ENCODE measurements around the gene MMP15. TPM values are rescaled to one million over a fixed set of nuclear protein-coding genes. Genes with fewer than 3 reads are reported as not detected.

The MMP15 gene
- total RNA-seq, 1 donor from 2014 or later: 53.5 TPM

GRCh38 chr16:58030136-58030840 lies 4.7 kb downstream of the MMP15 start:
- intact Hi-C loops (cut with DNase I): loop anchor here (5.0 kb wide), 2 partner anchors 72 to 167 kb away; partner anchors contain the start of gene CSNK2A2
- no peak for DNase-seq (ENCODE audit: low spot score)

GRCh38 chr16:58031016-58031800 lies 5.7 kb downstream of the MMP15 start:
- no peak for DNase-seq (ENCODE audit: low spot score)
- intact Hi-C loops (cut with DNase I): loop anchor here (5.0 kb wide), 2 partner anchors 71 to 166 kb away; partner anchors contain the start of gene CSNK2A2

- intact Hi-C loops (cut with DNase I): loop anchor here (5.0 kb wide), 2 partner anchors 69 to 164 kb away; partner anchors contain the start of gene CSNK2A2
- DNase-seq (ENCODE audit: low spot score): peak; percentile 90
Observed at GRCh38 chr16:58032710-58033293, 7.2 kb downstream of the MMP15 start.

DNA sequence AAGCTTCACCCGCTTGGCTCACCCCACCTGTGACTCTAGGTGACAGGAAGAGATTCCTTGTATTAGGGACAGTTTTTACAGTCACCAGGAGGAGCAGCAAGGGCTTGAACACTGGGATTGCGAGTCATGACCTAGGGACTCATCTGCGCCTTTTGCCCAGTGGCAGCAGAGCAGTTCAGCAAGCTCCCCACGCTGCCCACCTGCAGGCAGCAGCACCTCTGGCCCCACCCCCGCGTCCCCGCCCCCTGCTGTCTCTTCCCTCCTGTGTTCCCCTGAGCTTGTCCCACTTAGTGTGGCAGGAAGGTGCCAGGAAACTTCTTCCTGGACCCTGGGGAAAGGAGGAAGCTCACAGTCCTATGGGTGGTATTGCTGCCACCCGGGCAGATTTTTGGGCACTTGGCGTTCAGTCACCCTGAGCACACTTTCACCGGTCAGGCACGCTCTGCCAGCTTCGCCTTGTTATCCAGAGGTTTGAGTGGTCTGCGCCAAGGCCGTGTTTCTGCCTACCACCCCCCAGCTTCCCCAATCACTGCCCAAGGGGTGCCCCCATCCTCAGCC lies 8.7 kb downstream of the MMP15 start:
- DNase-seq (ENCODE audit: low spot score): no peak

DNA sequence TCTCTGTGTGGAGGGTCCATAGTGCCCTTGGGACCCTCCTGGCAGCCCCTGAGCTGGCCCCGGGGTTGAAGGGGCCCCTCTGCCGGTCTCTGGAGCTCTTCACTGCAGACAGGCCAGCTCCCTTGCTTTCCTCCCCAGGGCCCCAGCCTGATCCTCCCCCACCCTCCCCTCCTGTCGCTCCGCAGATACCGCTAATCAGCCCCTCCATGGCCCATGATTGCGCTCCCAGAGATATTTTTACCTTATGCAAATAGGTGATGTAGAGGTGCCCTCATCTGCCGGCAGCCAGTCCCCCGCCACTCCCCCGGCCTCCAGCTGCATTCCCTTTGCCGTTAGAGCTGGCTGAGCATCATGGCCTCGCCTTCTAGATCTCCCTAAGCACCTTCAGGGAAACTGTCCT lies 9.2 kb downstream of the MMP15 start:
- no peak for DNase-seq (ENCODE audit: low spot score)
- intact Hi-C loops (cut with DNase I): loop anchor here (5.0 kb wide), 2 partner anchors 68 to 163 kb away; partner anchors contain the start of gene CSNK2A2

More for the DNA sequence above, 8.7 kb downstream of the MMP15 start:
- intact Hi-C loops (cut with DNase I): loop anchor here (5.0 kb wide), 2 partner anchors 68 to 163 kb away; partner anchors contain the start of gene CSNK2A2

DNA sequence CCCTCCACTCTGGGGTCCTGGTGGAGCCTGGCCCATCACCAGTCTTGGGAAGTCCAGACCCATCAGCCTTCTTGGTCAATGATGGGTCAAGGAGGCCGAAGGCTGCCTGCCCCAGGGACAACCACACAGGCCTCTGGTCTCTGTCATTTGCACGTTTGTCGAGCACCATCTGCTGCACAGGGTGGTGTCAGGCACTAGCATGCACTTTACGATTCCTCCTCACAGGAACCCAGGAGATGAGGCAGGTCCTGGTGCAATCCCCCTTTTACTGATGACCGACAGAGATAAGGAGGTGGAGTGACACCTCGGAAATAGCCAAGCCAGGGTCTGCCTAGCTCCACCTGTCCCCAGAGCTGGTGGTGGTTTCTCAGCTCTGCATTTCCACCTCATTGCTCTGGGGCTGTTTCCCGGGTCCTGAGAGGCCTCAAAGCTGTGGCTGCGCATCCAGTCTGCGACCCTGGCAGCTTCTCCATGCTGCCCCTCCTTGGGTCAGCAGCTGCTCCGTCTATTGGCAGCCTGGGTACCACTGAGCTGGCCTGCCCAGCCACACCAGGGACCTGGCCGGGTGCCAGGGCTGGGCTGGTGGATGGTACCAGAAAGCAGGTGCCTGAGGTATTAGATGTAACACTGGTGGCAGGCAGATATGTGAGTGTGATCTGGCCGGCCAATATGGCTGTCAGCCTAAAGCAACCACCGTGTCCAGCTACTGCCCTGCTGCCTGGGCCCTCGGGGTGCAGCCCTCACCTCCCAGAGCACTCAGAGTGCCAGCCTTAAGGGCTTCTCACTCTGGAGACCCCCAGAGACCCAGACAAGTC lies 10.0 kb downstream of the MMP15 start:
- no peak for DNase-seq (ENCODE audit: low spot score)
- intact Hi-C loops (cut with DNase I): no loop called here

GRCh38 chr16:58036943-58037342 lies 11.4 kb downstream of the MMP15 start:
- intact Hi-C loops (cut with DNase I): no loop called here
- no peak for DNase-seq (ENCODE audit: low spot score)

DNA sequence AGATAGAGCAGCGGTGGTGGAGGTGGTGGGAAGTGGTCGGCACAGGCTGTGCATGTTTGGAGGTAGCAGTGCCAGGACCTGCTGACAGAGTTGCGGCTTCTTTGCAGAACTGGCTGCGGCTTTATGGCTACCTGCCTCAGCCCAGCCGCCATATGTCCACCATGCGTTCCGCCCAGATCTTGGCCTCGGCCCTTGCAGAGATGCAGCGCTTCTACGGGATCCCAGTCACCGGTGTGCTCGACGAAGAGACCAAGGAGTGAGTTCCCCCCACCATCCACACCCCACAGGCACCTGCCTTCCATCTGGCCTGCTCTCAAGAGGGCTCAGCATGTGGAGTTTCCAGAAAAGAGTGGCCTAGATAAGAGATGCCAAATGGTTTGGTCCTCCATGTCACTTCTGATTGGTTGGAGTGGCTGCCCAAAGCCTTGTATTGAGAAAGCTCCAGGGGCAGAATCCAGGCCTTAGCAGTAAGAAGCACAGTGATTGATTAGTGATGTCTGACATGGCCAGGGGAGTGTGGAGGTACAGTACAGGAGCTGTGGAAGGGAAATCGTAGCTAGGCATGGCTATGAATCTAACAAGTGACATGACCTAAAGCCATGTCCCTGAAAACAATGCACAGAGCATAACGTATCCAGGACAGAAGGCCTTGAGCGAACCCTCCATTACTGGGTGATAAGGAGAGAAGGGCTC lies 12.0 kb downstream of the MMP15 start:
- no peak for DNase-seq (ENCODE audit: low spot score)
- intact Hi-C loops (cut with DNase I): no loop called here

GRCh38 chr16:58038219-58038641 lies 12.7 kb downstream of the MMP15 start:
- intact Hi-C loops (cut with DNase I): no loop called here
- DNase-seq (ENCODE audit: low spot score): no peak

DNA sequence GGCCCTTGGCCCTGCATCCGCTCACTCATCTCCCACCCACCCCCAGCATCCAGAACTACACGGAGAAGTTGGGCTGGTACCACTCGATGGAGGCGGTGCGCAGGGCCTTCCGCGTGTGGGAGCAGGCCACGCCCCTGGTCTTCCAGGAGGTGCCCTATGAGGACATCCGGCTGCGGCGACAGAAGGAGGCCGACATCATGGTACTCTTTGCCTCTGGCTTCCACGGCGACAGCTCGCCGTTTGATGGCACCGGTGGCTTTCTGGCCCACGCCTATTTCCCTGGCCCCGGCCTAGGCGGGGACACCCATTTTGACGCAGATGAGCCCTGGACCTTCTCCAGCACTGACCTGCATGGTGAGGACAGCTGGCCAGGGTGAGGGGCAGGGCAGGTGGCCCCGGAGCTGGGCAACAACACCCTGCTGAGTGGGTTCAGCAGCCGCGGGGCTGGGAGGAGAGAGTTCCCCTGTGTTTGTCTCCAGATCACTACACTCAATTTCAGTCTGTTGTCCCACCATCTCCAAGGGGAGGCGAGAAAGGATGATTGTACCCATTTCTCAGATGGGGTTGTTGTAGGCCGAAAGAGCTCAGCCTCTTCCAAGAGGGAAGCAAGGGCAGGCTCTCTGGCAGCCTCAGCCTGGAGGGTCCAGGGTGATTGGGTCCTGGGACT lies 14.4 kb downstream of the MMP15 start:
- DNase-seq (ENCODE audit: low spot score): no peak
- intact Hi-C loops (cut with DNase I): no loop called here

GRCh38 chr16:58040496-58040846 lies 14.9 kb downstream of the MMP15 start:
- intact Hi-C loops (cut with DNase I): no loop called here
- DNase-seq (ENCODE audit: low spot score): no peak

GRCh38 chr16:58040945-58041627 lies 15.5 kb downstream of the MMP15 start:
- DNase-seq (ENCODE audit: low spot score): no peak
- intact Hi-C loops (cut with DNase I): no loop called here

GRCh38 chr16:58041628-58041955 lies 16.0 kb downstream of the MMP15 start:
- intact Hi-C loops (cut with DNase I): no loop called here
- DNase-seq (ENCODE audit: low spot score): no peak

DNA sequence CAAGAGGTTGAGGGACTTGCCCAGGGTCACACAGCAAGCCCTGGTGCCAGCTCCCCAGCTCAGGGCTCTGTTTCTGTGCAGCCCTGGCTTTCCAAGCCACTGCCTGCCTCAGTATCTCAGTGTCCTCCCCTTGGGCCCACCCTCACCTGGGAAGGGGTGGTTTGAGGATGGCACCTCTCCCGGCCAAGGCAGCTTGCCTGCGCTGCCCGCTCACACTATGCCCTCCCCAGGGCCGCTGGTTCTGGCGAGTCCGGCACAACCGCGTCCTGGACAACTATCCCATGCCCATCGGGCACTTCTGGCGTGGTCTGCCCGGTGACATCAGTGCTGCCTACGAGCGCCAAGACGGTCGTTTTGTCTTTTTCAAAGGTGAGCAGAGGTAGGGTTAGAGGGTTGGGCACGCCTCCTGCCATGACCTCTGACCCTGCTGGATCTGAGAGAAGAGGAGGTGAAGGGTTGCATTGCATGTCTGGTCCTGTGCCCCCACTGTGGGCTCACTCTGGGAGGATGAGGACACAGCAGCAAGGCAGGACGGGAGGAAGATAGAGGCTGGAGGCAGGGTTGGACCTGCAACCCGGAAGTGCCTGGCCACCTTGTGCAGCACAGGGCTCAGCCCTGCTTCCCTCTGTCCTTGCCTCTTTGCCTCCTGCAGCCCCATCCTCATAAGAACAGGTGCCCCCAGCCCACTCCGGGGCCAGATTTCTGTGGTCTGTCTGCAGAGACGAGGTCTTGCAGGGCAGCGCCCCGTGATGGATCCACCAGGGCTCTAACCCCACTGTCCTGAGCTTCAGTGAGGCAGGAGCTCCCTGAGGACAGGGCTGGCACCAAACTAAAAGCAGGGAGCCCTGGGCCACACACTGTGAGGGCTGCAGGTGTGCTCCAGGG lies 16.7 kb downstream of the MMP15 start:
- no peak for DNase-seq (ENCODE audit: low spot score)
- intact Hi-C loops (cut with DNase I): no loop called here

DNA sequence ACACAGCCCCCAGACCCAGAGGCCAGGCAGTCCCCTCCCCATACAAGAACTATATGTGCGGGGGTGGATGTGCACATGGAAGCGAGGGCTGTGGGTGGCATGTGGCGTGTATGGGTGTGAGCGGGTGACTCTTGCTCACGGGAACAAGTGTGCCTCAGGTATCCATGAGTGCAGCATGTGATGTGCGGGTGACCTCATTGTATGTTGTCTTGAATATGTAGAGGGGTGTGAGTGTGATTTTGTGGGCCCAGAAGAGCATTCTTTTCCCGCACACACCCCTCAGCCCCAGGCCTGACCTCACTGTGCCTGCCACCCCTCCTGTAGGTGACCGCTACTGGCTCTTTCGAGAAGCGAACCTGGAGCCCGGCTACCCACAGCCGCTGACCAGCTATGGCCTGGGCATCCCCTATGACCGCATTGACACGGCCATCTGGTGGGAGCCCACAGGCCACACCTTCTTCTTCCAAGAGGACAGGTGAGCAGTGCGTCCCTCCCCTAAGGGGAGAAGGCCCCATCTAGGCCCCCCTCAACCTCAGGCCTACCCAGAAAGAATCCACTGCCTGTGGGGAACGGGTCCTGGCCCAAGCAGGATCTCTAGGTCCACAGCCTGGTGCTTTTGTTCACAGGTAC lies 17.4 kb downstream of the MMP15 start:
- intact Hi-C loops (cut with DNase I): no loop called here
- no peak for DNase-seq (ENCODE audit: low spot score)

- DNase-seq (ENCODE audit: low spot score): no peak
- intact Hi-C loops (cut with DNase I): no loop called here
Observed at GRCh38 chr16:58043571-58044155, 18.1 kb downstream of the MMP15 start.
